Neural cell (in vitro differentiated cells): ENCODE data around the gene ZNF558. TPM values are rescaled to one million over a fixed set of nuclear protein-coding genes. Genes with fewer than 3 reads are reported as not detected.

ENCODE experiments used
- H2AFZ ChIP-seq: fragments of 200-600, 300-800 bp; sonication (generic), shearing (Covaris generic); 2 replicates; pipeline ENCODE4 v1.6.0; 2014; ENCODE audit warnings: low read depth, mild to moderate bottlenecking, antibody characterized with exemption, low read length, moderate library complexity
- H3F3A ChIP-seq: fragments of 200-600 bp; shearing (Covaris generic); 2 replicates; pipeline ENCODE4 v1.6.1; 2016; ENCODE audit warnings: mild to moderate bottlenecking, moderate library complexity, mixed read lengths, antibody characterized with exemption, low read length; ENCODE audit not compliant: insufficient read depth, poor library complexity, severe bottlenecking
- H3K27ac ChIP-seq: fragments of 200-600, 300-800 bp; sonication (generic), shearing (Covaris generic); 2 replicates; pipeline ENCODE4 v1.5.1; 2014; ENCODE audit warnings: mild to moderate bottlenecking, low read length, moderate library complexity
- H3K27me3 ChIP-seq: fragments of 300-800, 200-600 bp; sonication (generic), shearing (Covaris generic); 2 replicates; pipeline ENCODE4 v1.6.0; 2014; ENCODE audit warnings: mild to moderate bottlenecking, low read depth, low read length, moderate library complexity; ENCODE audit not compliant: insufficient read depth
- H3K36me3 ChIP-seq: fragments of 300-800, 200-600 bp; sonication (generic), shearing (Covaris generic); 2 replicates; pipeline ENCODE4 v1.5.1; 2014; ENCODE audit warnings: mild to moderate bottlenecking, antibody characterized with exemption, low read length, moderate library complexity; ENCODE audit not compliant: insufficient read depth
- H3K4me2 ChIP-seq: fragments of 300-800, 200-600 bp; sonication (generic), shearing (Covaris generic); 2 replicates; pipeline ENCODE4 v1.6.0; 2014; ENCODE audit warnings: mild to moderate bottlenecking, low read length
- H3K4me3 ChIP-seq: fragments of 300-800, 200-600 bp; sonication (generic), shearing (Covaris generic); 2 replicates; pipeline ENCODE4 v1.5.1; 2014; ENCODE audit warnings: mild to moderate bottlenecking, low read length, moderate library complexity
- H3K79me2 ChIP-seq: fragments of 200-600 bp; shearing (Covaris generic); replicated peaks from 2 replicates; pipeline ENCODE4 v1.6.0; 2014; ENCODE audit warnings: mild to moderate bottlenecking, low read length, moderate library complexity; ENCODE audit not compliant: insufficient read depth
- H3K9ac ChIP-seq: fragments of 300-800, 200-600 bp; sonication (generic), shearing (Covaris generic); 2 replicates; pipeline ENCODE4 v1.6.1; 2016; ENCODE audit warnings: mild to moderate bottlenecking, low read length, mixed read lengths
- H3K9me2 ChIP-seq: fragments of 200-600 bp; shearing (Covaris generic); 2 replicates; pipeline ENCODE4 v1.6.1; 2016; ENCODE audit warnings: mild to moderate bottlenecking, low read length, mixed read lengths; ENCODE audit not compliant: insufficient read depth
- H3K9me3 ChIP-seq: fragments of 200-600, 300-800 bp; sonication (generic), shearing (Covaris generic); 2 replicates; pipeline ENCODE4 v1.6.1; 2016; ENCODE audit warnings: mild to moderate bottlenecking, mixed run types, low read length, moderate library complexity, mixed read lengths
- H4K20me1 ChIP-seq: fragments of 200-600 bp; shearing (Covaris generic); 2 replicates; pipeline ENCODE4 v1.6.1; 2016; ENCODE audit warnings: mild to moderate bottlenecking, mixed run types; ENCODE audit not compliant: insufficient read depth
- CTCF ChIP-seq: fragments of 450-650 bp; IDR thresholded peaks from 2 replicates; pipeline ENCODE4 v1.5.1; 2014; ENCODE audit warnings: antibody characterized with exemption, mild to moderate bottlenecking, moderate library complexity; ENCODE audit not compliant: poor library complexity, severe bottlenecking
- EP300 ChIP-seq: fragments of 450-650 bp; conservative IDR thresholded peaks from 2 replicates; pipeline ENCODE4 v1.6.1; 2014; ENCODE audit warnings: antibody characterized with exemption, mild to moderate bottlenecking, moderate library complexity; ENCODE audit not compliant: poor library complexity, severe bottlenecking
- EZH2 ChIP-seq: fragments of 200-600, 300-800 bp; shearing (Covaris generic), sonication (generic); IDR thresholded peaks from 2 replicates; pipeline ENCODE4 v1.6.1; 2014; ENCODE audit warnings: antibody characterized with exemption, low read length, borderline replicate concordance, mild to moderate bottlenecking; ENCODE audit not compliant: insufficient read depth, poor library complexity, severe bottlenecking
- MXI1 ChIP-seq: fragments of 450-650 bp; conservative IDR thresholded peaks from 2 replicates; pipeline ENCODE4 v1.6.1; 2014; ENCODE audit warnings: antibody characterized with exemption, mild to moderate bottlenecking; ENCODE audit not compliant: poor library complexity, severe bottlenecking
- POLR2AphosphoS5 ChIP-seq: IDR thresholded peaks from 2 replicates; pipeline ENCODE4 v1.6.1; 2012
- RAD21 ChIP-seq: fragments of 450-650 bp; conservative IDR thresholded peaks from 2 replicates; pipeline ENCODE4 v1.6.1; 2014; ENCODE audit warnings: antibody characterized with exemption, mild to moderate bottlenecking, moderate library complexity
- SMC3 ChIP-seq: fragments of 450-650 bp; conservative IDR thresholded peaks from 2 replicates; pipeline ENCODE4 v1.6.1; 2014; ENCODE audit warnings: antibody characterized with exemption, mild to moderate bottlenecking, moderate library complexity; ENCODE audit not compliant: poor library complexity
- TAF1 ChIP-seq: IDR thresholded peaks from 2 replicates; pipeline ENCODE4 v1.6.1; 2012; ENCODE audit warnings: low read depth
- polyA plus RNA-seq: library from polyadenylated mRNA; depleted of rRNA; stranded (reverse); fragments of >200 nt; gene quantifications from 2 replicates; pipeline ENCODE4 v1.2.3, GENCODE V29; 2014
- TF ChIP-seq, protein P1 (sequence below): IDR thresholded peaks from 2 replicates; pipeline ENCODE4 v1.6.1; 2012; ENCODE audit warnings: borderline replicate concordance

Gene ZNF558
- polyA plus RNA-seq, 1 donor from 2014 or later = 65.7 TPM

GRCh38 chr19:8880868-8881488 lies 48.9 kb upstream of the ZNF558 start:
- Histone ChIP-seq H3K27me3 (no peaks in the 10 kb centered on the region), H3K9me2 (no peaks in the 10 kb centered on the region), H2AFZ (no peak overlapping the region), H3K36me3 (no peaks in the 10 kb centered on the region), H3K4me2 (no peak overlapping the region), H3K27ac (no peak overlapping the region), H3K4me3 (no peak overlapping the region), H3K79me2 (no peaks in the 10 kb centered on the region), H3K9ac (no peak overlapping the region), H3K9me3 (peaks cover 3% of the 10 kb centered on the region), H3F3A (no peaks in the 10 kb centered on the region), H4K20me1 (no peaks in the 10 kb centered on the region)
- TF ChIP-seq CTCF (no peak), POLR2AphosphoS5 (no peak), SMC3 (no peak), TAF1 (no peak), EP300 (no peak), EZH2 (no peak), MXI1 (no peak), RAD21 (no peak)
- TF ChIP-seq, protein P1, sequence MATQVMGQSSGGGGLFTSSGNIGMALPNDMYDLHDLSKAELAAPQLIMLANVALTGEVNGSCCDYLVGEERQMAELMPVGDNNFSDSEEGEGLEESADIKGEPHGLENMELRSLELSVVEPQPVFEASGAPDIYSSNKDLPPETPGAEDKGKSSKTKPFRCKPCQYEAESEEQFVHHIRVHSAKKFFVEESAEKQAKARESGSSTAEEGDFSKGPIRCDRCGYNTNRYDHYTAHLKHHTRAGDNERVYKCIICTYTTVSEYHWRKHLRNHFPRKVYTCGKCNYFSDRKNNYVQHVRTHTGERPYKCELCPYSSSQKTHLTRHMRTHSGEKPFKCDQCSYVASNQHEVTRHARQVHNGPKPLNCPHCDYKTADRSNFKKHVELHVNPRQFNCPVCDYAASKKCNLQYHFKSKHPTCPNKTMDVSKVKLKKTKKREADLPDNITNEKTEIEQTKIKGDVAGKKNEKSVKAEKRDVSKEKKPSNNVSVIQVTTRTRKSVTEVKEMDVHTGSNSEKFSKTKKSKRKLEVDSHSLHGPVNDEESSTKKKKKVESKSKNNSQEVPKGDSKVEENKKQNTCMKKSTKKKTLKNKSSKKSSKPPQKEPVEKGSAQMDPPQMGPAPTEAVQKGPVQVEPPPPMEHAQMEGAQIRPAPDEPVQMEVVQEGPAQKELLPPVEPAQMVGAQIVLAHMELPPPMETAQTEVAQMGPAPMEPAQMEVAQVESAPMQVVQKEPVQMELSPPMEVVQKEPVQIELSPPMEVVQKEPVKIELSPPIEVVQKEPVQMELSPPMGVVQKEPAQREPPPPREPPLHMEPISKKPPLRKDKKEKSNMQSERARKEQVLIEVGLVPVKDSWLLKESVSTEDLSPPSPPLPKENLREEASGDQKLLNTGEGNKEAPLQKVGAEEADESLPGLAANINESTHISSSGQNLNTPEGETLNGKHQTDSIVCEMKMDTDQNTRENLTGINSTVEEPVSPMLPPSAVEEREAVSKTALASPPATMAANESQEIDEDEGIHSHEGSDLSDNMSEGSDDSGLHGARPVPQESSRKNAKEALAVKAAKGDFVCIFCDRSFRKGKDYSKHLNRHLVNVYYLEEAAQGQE = no peak

DNA sequence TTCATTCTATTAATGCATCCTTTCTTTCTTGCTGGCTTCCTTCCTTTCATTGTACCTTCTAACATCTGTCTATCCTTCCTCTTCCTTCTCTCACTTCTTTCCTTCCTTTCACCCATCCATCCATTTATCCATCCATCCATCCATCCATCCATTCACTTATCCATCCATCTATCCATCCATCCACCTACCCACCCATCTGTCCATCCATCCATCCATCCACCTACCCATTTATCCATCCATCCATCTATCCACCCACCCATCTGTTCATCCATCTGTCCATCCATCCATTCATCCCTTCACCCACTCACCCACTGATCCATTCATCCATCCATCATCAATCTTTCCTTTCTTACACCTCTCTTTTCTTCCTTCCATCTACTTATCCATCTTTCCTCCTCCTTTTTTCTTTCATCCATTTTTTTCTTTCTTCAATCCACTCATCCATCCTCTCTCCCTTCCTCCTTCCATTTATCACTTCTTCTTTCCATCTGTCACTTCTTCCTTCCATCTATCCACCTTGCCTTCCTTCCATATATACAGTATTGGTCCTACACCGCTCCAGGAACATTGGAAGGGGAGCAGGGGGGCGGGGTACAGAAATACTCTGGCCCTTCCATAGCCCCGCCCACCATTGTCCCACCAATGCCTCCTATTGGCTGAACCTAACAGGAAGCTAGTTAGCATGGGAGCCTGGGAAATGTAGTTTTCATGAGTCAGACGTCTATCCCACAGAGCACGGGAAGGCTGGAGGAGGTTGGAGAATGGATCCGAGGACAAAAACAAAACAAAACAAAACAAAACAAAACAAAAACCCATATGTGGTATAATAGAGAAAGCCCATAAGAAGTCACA lies 46.0 kb upstream of the ZNF558 start:
- Histone ChIP-seq H3K4me2 (no peak overlapping the region), H3K9me3 (peaks cover 3% of the 10 kb centered on the region)

More for the DNA sequence above, 46.0 kb upstream of the ZNF558 start:
- Histone ChIP-seq H3K27me3 (no peaks in the 10 kb centered on the region), H4K20me1 (no peaks in the 10 kb centered on the region), H3K4me3 (no peak overlapping the region), H3K9me2 (no peaks in the 10 kb centered on the region), H3K79me2 (no peaks in the 10 kb centered on the region), H3K27ac (no peak overlapping the region), H3F3A (no peaks in the 10 kb centered on the region), H3K36me3 (no peaks in the 10 kb centered on the region), H2AFZ (no peak overlapping the region), H3K9ac (no peak overlapping the region)
- TF ChIP-seq EZH2 = no peak
- no peak for TF ChIP-seq POLR2AphosphoS5
- TF ChIP-seq, protein P1 = no peak
- TF ChIP-seq EP300 = no peak
- no peak for TF ChIP-seq RAD21
- TF ChIP-seq SMC3 = no peak
- no peak for TF ChIP-seq TAF1
- no peak for TF ChIP-seq CTCF
- no peak for TF ChIP-seq MXI1
